ENCODE results near the gene ABCA1.
"Not testable (repeated sequence)": the region's sequence is repeated elsewhere in the genome, so short reads cannot be mapped to it uniquely, and the experiment has no call there.

ABCA1 gene

GRCh38 chr9:104944356-104944755 lies 16.4 kb upstream of the ABCA1 start:
- DNase-seq, result no peak

- DNase-seq, result no peak
These were observed 13.6 kb upstream of the ABCA1 start for GRCh38 chr9:104941597-104941996.

GRCh38 chr9:104936291-104936690 lies 8.3 kb upstream of the ABCA1 start:
- no peak for DNase-seq

GRCh38 chr9:104935501-104935810 lies 7.5 kb upstream of the ABCA1 start:
- DNase-seq, result not testable (repeated sequence)

GRCh38 chr9:104934691-104935500 lies 6.9 kb upstream of the ABCA1 start:
- no peak for DNase-seq

- not testable (repeated sequence) for DNase-seq
These were observed 5.1 kb upstream of the ABCA1 start for GRCh38 chr9:104933091-104933490.

- DNase-seq, result no peak
These were observed 3.3 kb upstream of the ABCA1 start for GRCh38 chr9:104931256-104931655.

GRCh38 chr9:104927216-104927911 lies 591 bp downstream of the ABCA1 start:
- no peak for DNase-seq

GRCh38 chr9:104923740-104924139 lies 4.2 kb downstream of the ABCA1 start:
- no peak for DNase-seq

GRCh38 chr9:104923289-104923688 lies 4.7 kb downstream of the ABCA1 start:
- no peak for DNase-seq

GRCh38 chr9:104922748-104923147 lies 5.2 kb downstream of the ABCA1 start:
- DNase-seq, result not testable (repeated sequence)

GRCh38 chr9:104921067-104921741 lies 6.8 kb downstream of the ABCA1 start:
- no peak for DNase-seq

GRCh38 chr9:104915753-104916152 lies 12.2 kb downstream of the ABCA1 start:
- no peak for DNase-seq

GRCh38 chr9:104915049-104915448 lies 12.9 kb downstream of the ABCA1 start:
- no peak for DNase-seq

GRCh38 chr9:104914466-104914865 lies 13.5 kb downstream of the ABCA1 start:
- no peak for DNase-seq

GRCh38 chr9:104912606-104913005 lies 15.3 kb downstream of the ABCA1 start:
- no peak for DNase-seq

GRCh38 chr9:104911032-104911607 lies 16.8 kb downstream of the ABCA1 start:
- DNase-seq, result no peak

GRCh38 chr9:104907278-104907951 lies 20.5 kb downstream of the ABCA1 start:
- no peak for DNase-seq

GRCh38 chr9:104906441-104907277 lies 21.3 kb downstream of the ABCA1 start:
- DNase-seq, result no peak

- DNase-seq, result no peak
These were observed 22.0 kb downstream of the ABCA1 start for GRCh38 chr9:104905931-104906330.

GRCh38 chr9:104905153-104905901 lies 22.6 kb downstream of the ABCA1 start:
- no peak for DNase-seq

Data from activated CD4-positive, CD25-positive, alpha-beta regulatory T cell (primary cell).